ENCODE data around the gene HOXD3.

The HOXD3 gene

DNA sequence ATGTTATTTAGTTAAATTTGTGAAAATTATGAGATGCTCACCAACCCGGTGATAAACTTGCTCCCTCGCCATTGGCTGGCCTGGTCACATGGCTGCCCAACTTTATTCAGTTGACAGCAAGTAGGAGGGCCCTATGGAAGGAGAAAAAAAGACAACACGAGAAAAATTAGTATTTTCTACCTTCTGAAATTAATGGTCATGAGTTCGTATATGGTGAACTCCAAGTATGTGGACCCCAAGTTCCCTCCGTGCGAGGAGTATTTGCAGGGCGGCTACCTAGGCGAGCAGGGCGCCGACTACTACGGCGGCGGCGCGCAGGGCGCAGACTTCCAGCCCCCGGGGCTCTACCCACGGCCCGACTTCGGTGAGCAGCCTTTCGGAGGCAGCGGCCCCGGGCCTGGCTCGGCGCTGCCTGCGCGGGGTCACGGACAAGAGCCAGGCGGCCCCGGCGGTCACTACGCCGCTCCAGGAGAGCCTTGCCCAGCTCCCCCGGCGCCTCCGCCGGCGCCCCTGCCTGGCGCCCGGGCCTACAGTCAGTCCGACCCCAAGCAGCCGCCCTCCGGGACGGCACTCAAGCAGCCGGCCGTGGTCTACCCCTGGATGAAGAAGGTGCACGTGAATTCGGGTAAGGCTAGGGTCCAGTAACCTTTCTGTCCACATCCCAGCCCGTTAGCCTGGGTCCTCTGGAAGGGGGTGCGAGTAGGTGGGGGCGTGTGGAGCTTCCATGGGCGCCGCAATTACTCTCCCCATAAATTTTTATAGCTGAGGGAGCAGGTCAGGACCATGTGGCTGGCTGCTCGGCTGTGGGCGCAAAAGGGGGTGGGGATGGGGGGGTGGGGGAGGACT, 5.4 kb upstream of the HOXD3 start, which contains the start of gene HOXD4:
Gene HOXD4, plus strand, starts transcription at position 109 of the 846 bp plus-strand sequence. Its CDS starts 84 bp downstream, at position 193.
- DNase-seq, result no peak

DNA sequence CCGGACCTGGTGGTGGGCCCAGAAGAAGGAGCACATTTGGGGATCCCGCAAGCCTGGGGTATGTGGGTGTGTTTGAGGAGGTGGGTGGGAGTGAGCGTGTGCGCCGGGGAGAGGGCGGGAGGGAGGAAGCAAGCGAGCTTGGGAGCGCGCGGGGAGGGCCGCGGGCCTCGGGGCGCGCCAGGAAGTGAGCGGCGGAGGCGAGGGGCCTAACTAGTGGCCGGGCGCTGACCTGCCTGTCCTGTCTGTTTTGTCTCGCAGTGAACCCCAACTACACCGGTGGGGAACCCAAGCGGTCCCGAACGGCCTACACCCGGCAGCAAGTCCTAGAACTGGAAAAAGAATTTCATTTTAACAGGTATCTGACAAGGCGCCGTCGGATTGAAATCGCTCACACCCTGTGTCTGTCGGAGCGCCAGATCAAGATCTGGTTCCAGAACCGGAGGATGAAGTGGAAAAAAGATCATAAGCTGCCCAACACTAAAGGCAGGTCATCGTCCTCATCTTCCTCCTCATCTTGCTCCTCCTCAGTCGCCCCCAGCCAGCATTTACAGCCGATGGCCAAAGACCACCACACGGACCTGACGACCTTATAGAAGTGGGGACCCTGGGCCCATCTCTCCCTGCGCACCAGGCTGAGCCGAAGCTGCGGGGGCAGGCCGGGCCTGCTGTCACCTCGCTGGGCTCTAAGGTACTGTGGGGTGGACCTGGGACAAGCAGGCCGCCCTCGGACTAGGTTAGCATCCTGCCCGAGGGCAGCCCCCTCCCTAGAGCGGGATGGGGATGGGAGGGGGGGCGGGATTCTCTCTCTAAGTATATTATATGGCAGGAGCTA, 4.5 kb upstream of the HOXD3 start:
- no peak for DNase-seq

- no peak for DNase-seq
Observed at GRCh38 chr2:176154576-176155252, 2.4 kb upstream of the HOXD3 start.

DNA sequence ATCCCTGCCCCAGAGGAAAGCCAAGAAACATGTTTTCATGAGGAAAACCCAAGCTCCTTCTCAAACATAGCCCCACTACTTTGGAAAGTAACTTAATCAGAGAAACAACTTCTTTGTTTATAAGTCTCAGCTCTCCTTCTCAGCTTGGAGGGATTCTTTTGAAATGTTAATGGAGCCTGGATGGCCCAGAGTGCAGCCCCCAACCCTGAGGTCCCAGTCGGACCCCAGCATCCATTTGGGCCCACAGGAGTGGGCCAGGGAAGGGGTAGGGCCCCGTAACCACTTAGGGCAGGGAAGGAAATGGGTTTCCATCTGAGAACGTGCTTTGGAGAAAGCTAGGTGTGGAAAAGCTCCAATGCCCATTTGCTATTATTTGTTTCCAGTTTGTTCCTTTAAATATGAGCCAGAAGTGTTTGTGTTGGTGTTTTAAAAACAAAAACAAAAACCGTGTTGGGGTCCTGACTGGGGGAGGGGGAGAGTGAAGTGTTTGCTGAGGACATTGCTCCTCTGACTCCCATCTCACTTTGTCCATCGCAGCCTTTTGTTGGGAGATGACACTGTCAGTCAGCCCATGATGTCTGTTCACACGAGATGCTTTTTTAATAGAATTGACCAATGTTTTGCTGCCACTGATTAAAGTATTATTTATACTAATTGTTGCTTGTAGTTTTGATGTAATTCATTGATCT, 1.6 kb upstream of the HOXD3 start:
- no peak for DNase-seq

DNA sequence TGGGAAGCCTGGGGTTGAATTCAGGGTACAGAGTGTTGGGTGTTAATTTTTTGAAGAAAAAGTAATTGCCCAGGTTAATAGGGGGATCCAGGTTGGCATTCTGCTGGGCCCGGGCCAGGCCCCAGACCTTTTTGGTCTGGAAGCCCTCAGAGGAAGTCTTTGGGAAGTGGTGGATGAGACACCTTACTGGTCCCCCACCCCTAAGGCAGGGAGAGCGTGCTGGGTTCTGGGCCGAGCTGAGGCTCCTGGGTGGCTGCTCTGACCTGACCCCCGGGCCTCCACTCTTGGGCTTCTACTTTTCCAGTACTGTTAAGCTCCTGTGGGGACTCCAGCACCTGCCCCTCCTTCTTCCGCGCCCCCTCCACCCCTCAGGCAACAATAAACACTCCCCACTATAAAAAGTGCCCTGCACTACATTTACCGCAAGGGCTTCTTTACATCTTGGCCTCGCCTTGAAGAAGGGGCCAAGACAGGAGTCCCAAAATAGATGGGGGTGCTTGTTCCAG, 753 bp upstream of the HOXD3 start:
- DNase-seq, result peak; percentile 14

GRCh38 chr2:176157499-176158185, 535 bp downstream of the HOXD3 start:
- DNase-seq, result peak; percentile 88

DNA sequence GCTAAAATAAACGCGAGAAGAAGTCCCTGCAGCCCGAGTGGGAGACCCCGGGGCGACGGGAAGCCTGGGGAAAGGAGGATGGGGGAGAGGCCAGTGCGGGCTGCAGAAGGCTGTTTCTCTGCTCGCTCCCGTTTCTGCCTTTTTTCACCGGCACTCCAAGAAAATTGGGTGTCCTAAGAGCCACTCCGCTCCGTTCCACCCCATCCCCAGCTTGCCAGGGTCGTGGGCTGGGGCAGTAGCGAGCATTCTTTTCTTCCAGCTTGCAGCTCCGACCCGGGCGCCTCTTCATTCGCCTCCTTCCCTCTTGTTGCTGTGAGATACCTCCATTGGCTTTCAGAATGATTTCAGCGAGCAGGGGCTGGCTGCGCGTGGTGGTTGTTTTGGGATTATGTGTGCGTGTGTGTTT, 1.1 kb downstream of the HOXD3 start:
- DNase-seq, result peak; percentile 73

- DNase-seq, result peak; percentile 69
Observed at GRCh38 chr2:176158855-176159662, 2.0 kb downstream of the HOXD3 start.

DNA sequence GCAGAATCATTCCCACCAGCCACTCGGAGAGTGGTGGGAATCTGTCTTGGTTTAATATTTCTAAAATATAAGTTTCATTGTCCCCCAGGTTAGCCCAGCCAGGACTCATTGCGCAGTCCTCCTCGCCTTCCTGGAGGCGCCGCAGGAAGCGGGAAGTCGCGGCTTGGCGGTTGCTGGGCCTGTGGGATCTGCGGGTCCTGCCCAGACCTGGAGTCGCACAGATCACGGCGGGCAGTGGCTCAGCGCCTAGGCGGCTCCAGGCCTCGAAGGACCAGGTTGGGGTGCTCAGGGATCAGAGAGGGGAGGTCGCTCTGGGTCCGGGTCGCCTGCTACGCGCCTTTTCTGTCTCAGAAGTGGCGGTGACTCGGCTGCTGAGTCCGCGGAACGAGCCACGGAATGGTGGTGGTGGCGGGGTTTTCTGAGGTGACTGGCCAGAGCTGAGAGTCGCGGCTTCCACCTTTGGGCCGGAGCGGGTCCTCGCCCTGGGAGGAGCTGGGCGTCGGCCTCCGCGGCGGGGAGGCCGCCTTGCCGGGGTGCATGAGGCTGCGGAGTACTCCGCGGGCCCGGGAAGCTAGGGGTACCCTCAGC, 2.6 kb downstream of the HOXD3 start:
- DNase-seq, result no peak

- no peak for DNase-seq
Observed at GRCh38 chr2:176160251-176160985, 3.3 kb downstream of the HOXD3 start.

DNA sequence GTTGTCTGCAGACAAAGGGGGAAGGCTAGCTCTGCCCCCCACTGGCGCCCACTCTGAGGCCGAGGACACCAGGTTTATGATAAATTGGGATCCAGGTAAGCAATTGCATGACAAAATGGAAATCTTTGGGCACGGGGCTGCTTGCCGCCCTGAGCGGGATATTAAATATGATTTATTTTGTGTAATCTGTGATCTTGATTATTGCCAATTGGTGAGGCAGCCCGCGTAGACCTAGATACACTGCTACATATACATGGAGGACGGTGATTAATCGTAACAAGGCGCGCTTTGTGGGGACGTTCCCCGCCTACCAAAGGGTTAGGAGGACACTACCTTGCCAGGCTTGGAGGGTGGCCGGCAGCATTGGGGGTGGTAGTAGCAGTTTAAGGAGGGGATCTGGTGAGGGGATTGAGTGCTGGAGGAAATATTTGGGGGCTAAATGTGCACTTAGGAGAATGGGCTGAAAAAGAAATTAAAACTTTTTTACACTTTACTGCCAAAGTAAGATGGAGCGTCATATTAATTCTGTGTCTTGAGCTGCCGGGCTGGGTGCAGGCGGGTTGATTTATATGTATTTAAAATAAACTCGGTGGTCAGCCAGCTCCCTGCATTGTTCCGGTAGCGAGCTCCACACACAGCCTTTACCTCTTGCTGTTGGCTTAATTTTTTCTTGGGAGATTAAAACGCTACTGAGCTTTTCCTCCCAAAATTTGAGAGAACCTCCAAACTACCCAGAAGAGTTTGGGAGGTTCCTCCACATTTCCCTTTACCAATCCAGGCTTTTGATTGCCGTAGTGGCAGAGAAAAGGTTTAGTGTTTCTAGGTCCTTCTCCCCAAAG, 4.1 kb downstream of the HOXD3 start:
- no peak for DNase-seq

GRCh38 chr2:176161825-176162626, 4.9 kb downstream of the HOXD3 start:
- DNase-seq, result no peak

DNA sequence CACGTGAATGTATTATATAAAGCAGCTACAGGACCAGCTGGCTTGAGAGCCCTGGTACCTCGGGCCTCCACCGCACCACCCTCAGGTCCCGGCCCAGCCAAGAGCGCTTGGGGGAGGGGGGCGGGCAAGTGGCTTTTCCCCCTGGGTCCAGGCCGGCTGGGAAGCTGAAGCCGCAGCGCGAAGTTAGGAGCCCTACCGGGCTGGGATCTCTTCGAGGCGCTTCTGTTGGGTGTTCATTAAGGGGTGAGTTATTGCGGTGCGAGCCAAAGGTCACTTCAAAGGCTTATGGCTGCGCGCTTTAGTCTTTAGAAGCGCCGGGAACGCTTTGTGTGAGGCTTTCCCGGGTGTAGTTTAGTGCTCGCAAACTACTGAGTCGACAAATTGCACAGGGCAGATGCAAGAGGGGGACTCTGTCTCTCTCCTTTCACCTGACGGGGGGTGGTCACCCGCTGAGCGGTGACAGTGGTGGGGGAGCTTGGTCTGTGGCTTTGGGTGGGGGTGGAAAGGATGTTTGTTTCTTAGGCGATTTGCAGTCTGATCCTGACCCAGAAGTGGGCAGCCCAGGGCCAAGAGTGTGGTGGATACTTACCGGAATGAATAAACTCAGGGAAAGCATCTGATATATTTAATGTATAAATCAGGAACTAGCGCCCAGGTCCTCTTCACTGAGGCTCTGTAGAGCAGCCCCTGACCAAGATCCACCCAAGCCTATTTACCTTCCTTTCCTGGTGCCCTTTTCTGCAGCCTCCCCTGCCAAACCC, 6.0 kb downstream of the HOXD3 start:
- no peak for DNase-seq

- DNase-seq, result no peak
Observed at GRCh38 chr2:176163672-176164056, 6.6 kb downstream of the HOXD3 start.

DNA sequence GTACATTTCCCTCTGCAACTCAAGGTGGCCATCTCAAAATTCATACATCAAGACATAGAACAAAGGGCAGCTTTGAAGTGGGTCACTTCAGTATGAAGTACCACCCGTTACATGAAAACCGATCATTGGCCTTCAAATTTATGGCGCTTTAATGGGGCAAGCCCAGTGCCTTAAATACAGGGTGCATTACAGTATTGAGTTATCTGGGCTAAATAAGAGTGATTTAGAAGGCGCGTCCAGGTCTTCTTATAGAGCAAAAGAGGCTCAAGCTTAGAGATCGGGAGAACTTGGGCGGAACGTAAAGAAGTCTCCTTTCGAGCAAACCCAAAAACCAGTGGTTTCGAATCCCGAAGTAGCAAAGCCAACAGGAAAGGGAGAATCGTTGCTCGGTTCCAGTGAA, 7.1 kb downstream of the HOXD3 start:
- DNase-seq, result no peak

GRCh38 chr2:176164611-176165369, 7.7 kb downstream of the HOXD3 start:
- no peak for DNase-seq
